GM19397 (cell line): ENCODE results near the gene GDF10.

ENCODE experiments used
- ATAC-seq: cut with Tn5 transposase; IDR thresholded peaks from one replicate; pipeline ENCODE4 v1.9.1; 2021; ENCODE audit warnings: mild to moderate bottlenecking, moderate library complexity; ENCODE audit not compliant: unreplicated experiment

Gene GDF10

GRCh38 chr10:47291682-47292081, 8.3 kb upstream of the GDF10 start:
- ATAC-seq = no peak

- ATAC-seq = no peak
Observed at GRCh38 chr10:47294057-47294456, 5.9 kb upstream of the GDF10 start.

GRCh38 chr10:47294501-47294900, 5.5 kb upstream of the GDF10 start:
- no peak for ATAC-seq

- no peak for ATAC-seq
Observed at GRCh38 chr10:47295411-47295810, 4.6 kb upstream of the GDF10 start.

- ATAC-seq = no peak
Observed at GRCh38 chr10:47296156-47296894, 3.7 kb upstream of the GDF10 start.

GRCh38 chr10:47296941-47297340, 3.1 kb upstream of the GDF10 start:
- no peak for ATAC-seq

GRCh38 chr10:47297866-47298540, 2.0 kb upstream of the GDF10 start:
- no peak for ATAC-seq

- ATAC-seq = no peak
Observed at GRCh38 chr10:47298715-47299114, 1.3 kb upstream of the GDF10 start.

- ATAC-seq = no peak
Observed at GRCh38 chr10:47300429-47300931, 483 bp downstream of the GDF10 start.

- ATAC-seq = no peak
Observed at GRCh38 chr10:47301833-47302232, 1.8 kb downstream of the GDF10 start.

GRCh38 chr10:47303105-47303504, 3.1 kb downstream of the GDF10 start:
- ATAC-seq = no peak

- ATAC-seq = no peak
Observed at GRCh38 chr10:47303866-47304265, 3.9 kb downstream of the GDF10 start.

GRCh38 chr10:47305566-47305965, 5.6 kb downstream of the GDF10 start:
- ATAC-seq = no peak

GRCh38 chr10:47306387-47307210, 6.6 kb downstream of the GDF10 start:
- ATAC-seq = no peak

GRCh38 chr10:47307381-47307780, 7.4 kb downstream of the GDF10 start:
- ATAC-seq = no peak

- no peak for ATAC-seq
Observed at GRCh38 chr10:47308775-47309174, 8.8 kb downstream of the GDF10 start.

- ATAC-seq = no peak
Observed at GRCh38 chr10:47309408-47310089, 9.6 kb downstream of the GDF10 start.

GRCh38 chr10:47310090-47310505, 10.1 kb downstream of the GDF10 start:
- ATAC-seq = no peak

GRCh38 chr10:47311193-47311931, 11.4 kb downstream of the GDF10 start:
- no peak for ATAC-seq
